Measurements from ENCODE around the gene AUH.

DNA sequence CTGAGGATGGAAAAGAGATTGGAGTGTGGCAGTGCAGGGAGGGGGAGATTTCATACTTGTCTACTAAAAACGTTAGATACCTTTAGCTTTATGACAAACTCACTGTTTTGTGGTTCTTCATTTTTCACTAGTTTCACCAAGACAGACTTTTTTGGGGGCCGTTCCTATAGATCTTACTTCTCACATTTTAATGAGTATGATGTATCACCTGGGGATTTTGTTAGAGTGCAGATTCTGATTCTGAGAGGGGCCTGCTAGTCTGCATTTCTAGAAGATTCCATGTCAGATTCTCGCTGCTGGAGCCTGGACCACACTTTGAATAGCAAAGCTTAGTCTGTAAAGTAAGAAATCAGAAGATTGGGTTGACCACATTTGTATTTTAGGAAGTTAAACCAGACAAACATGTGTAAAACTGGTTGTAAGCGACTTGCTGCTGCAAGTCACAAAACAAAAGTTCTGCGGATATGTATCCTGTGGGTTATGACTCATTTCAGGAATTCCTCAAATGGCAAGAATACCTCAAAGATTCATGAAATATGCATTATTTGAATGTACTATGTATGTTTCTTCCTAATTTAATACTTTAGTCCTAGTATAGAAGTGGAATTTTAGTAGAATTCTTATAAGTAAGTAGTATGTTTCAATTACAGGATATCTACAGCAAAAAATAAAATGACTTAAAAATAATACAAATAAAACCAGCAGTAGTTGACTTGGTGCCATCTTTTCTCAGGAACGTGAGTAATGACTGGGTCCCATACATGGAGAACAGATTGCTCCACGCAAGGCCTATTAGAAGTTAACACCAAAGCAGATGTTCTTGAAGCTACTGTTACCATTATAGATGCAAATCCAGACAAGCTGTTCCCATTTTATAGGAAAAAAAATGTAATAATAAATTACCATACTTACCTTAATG is 34.1 kb upstream of the AUH start:
- TF ChIP-seq, protein P1, sequence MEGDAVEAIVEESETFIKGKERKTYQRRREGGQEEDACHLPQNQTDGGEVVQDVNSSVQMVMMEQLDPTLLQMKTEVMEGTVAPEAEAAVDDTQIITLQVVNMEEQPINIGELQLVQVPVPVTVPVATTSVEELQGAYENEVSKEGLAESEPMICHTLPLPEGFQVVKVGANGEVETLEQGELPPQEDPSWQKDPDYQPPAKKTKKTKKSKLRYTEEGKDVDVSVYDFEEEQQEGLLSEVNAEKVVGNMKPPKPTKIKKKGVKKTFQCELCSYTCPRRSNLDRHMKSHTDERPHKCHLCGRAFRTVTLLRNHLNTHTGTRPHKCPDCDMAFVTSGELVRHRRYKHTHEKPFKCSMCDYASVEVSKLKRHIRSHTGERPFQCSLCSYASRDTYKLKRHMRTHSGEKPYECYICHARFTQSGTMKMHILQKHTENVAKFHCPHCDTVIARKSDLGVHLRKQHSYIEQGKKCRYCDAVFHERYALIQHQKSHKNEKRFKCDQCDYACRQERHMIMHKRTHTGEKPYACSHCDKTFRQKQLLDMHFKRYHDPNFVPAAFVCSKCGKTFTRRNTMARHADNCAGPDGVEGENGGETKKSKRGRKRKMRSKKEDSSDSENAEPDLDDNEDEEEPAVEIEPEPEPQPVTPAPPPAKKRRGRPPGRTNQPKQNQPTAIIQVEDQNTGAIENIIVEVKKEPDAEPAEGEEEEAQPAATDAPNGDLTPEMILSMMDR (IDR thresholded peaks at IDR 0.05): no peak
- no peak for TF ChIP-seq POLR2A (IDR thresholded peaks at IDR 0.05)

Measured in Peyer's patch (tissue), 4 donors.